Kidney tubule cell (primary cell): ENCODE results near the gene TRAF3.
"Not testable (repeated sequence)": the region's sequence is repeated elsewhere in the genome, so short reads cannot be mapped to it uniquely, and the experiment has no call there.

Experiments
- DNase-seq: peaks from one replicate; pipeline ENCODE4 v3.0.0-alpha.2; 2018; ENCODE audit warnings: low spot score

Gene TRAF3

GRCh38 chr14:102828151-102828550 lies 50.9 kb downstream of the TRAF3 start:
- DNase-seq = no peak

GRCh38 chr14:102829016-102829548 lies 51.8 kb downstream of the TRAF3 start:
- no peak for DNase-seq

GRCh38 chr14:102830474-102831045 lies 53.3 kb downstream of the TRAF3 start:
- no peak for DNase-seq

GRCh38 chr14:102831163-102831804 lies 54.0 kb downstream of the TRAF3 start:
- DNase-seq = no peak

GRCh38 chr14:102833341-102833740 lies 56.1 kb downstream of the TRAF3 start:
- DNase-seq = no peak

- DNase-seq = no peak
These were observed 56.7 kb downstream of the TRAF3 start for GRCh38 chr14:102833991-102834390.

GRCh38 chr14:102835959-102836358 lies 58.7 kb downstream of the TRAF3 start:
- DNase-seq = no peak

- DNase-seq = not testable (repeated sequence)
These were observed 59.9 kb downstream of the TRAF3 start for GRCh38 chr14:102837120-102837519.

- DNase-seq = no peak
These were observed 61.3 kb downstream of the TRAF3 start for GRCh38 chr14:102838501-102838900.

GRCh38 chr14:102840115-102840514 lies 62.9 kb downstream of the TRAF3 start:
- no peak for DNase-seq

GRCh38 chr14:102840771-102841528 lies 63.7 kb downstream of the TRAF3 start:
- DNase-seq = no peak

- no peak for DNase-seq
These were observed 71.7 kb downstream of the TRAF3 start for GRCh38 chr14:102848830-102849525.

- DNase-seq = peak; percentile 37
These were observed 72.5 kb downstream of the TRAF3 start for GRCh38 chr14:102849526-102850379.

- DNase-seq = no peak
These were observed 76.4 kb downstream of the TRAF3 start for GRCh38 chr14:102853648-102854047.

- no peak for DNase-seq
These were observed 76.9 kb downstream of the TRAF3 start for GRCh38 chr14:102854091-102854703.

GRCh38 chr14:102856179-102856578 lies 78.9 kb downstream of the TRAF3 start:
- no peak for DNase-seq

GRCh38 chr14:102857444-102857843 lies 80.2 kb downstream of the TRAF3 start:
- DNase-seq = no peak

- no peak for DNase-seq
These were observed 82.7 kb downstream of the TRAF3 start for GRCh38 chr14:102859911-102860310.

GRCh38 chr14:102862154-102862773 lies 85.0 kb downstream of the TRAF3 start:
- DNase-seq = no peak

GRCh38 chr14:102863381-102863780 lies 86.1 kb downstream of the TRAF3 start:
- DNase-seq = no peak

- not testable (repeated sequence) for DNase-seq
These were observed 88.7 kb downstream of the TRAF3 start for GRCh38 chr14:102865916-102866315.
